Right lobe of liver (tissue), 6 donors: ENCODE data around the gene SAP130. TPM values are rescaled to one million over a fixed set of nuclear protein-coding genes. Genes with fewer than 3 reads are reported as not detected.

Source experiments
- ATAC-seq, 4 donors: fragments of 200-7000 bp; cut with Tn5 transposase; one replicate each; pipeline ENCODE4 v1.9.1; 2020; ENCODE audit warnings: mild to moderate bottlenecking in 4 of 4, moderate library complexity in 4 of 4
- DNase-seq, 3 donors: peaks; one replicate each; pipeline ENCODE4 v3.0.0-alpha.2; 2020
- H3K27ac ChIP-seq, 3 donors: fragments of 200-600 bp; one replicate each; pipeline ENCODE4 v1.8.0; 2022
- H3K27me3 ChIP-seq, 2 donors: fragments of 200-600 bp; one replicate each; pipeline ENCODE4 v1.8.0; 2022
- H3K36me3 ChIP-seq, 4 donors: fragments of 200-600 bp; sonication (generic) in 1 of 4; one replicate each; pipeline versions ENCODE4 v1.5.1 to v1.8.0; 2017 to 2022; ENCODE audit warnings: control low read depth in 1 of 4
- H3K4me1 ChIP-seq, 4 donors: fragments of 200-600 bp; sonication (generic) in 1 of 4; one replicate each; pipeline versions ENCODE4 v1.5.1 to v1.8.0; 2017 to 2022; ENCODE audit warnings: control low read depth in 1 of 4
- H3K4me3 ChIP-seq, 3 donors: fragments of 200-600 bp; one replicate each; pipeline ENCODE4 v1.8.0; 2022
- H3K9me3 ChIP-seq, 4 donors: fragments of 200-600 bp; sonication (generic) in 1 of 4; one replicate each; pipeline versions ENCODE4 v1.5.1 to v1.8.0; 2017 to 2022; ENCODE audit warnings: control low read depth in 1 of 4
- POLR2A ChIP-seq: fragments of 450-650 bp; IDR thresholded peaks from one replicate; pipeline ENCODE4 v1.6.1; 2017; ENCODE audit warnings: antibody characterized with exemption, mild to moderate bottlenecking
- WGBS: methylation state at CpG from one replicate; pipeline ENCODE4 v1.1.6; 2018; ENCODE audit warnings: low coverage, low lambda C conversion rate; ENCODE audit not compliant: insufficient coverage; ENCODE audit errors: missing lambda C conversion rate; 5-methylcytosine and 5-hydroxymethylcytosine counted together
- intact Hi-C, 2 donors: fragments of 100-400 bp; cut with DNase I; formaldehyde crosslinking; loops; one replicate each; pipeline versions ENCODE4 v1.11.2 to v1.14.1; 2022
- total RNA-seq, 6 experiments: library from RNA; depleted of rRNA in 2 of 6; stranded (reverse); fragments of >200 nt in 2 of 6; fragmentation: NEBNext Ultra II Directional in 3 of 6; extraction: Animal tissue kit (Norgen Biotek cat#: 25700) in 3 of 6; gene quantifications; one replicate each; pipeline versions ENCODE4 v1.1.0 to v1.2.4, GENCODE V29; 2016 to 2023
- TF ChIP-seq, protein P1 (sequence below), 4 donors: fragments of 200-600 bp in 3 of 4; fragments of 450-650 bp in 1 of 4; IDR thresholded peaks; one replicate each; pipeline versions ENCODE4 v1.5.1 to v1.8.0; 2016 to 2022; ENCODE audit warnings: antibody characterized with exemption in 4 of 4, mild to moderate bottlenecking in 2 of 4
- donor health status: DM: no; HTN: yes; CAD: no.
- donor health status: DM: no; HTN: no; CAD: no.
- donor health status: DM: no; HTN: no; CAD: no.
- donor health status: DM: no; HTN: yes; CAD: no.
- donor health status: DM: no; HTN: yes; CAD: no.

SAP130 gene
- total RNA-seq, 6 experiments from 2014 or later, result 5.0 to 11.5 (median 9.1) TPM

DNA sequence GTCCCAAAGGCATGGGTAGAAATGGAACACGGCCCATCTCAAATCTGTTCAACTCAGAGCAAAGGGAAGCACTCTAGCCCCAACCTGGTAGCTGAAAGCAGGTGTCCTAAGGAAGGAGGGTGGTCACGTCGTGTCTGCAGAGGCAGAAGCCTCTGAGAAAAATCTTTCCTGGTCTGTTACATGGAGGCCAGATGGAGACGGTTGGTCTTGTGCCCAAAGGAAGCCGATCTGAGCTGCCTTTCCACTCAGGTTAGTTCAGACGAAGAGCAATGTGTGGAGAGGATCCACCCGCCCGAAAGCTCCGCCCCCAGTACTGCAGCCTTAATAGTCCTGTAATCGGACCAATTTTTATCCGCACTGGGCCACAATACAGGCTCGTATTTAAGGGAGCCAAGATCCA, 87.2 kb downstream of the SAP130 start:
- intact Hi-C loops, result no loop called here
- H3K9me3 ChIP-seq, result no peaks in the 10 kb centered on the region
- no peak overlapping the region for H3K27ac ChIP-seq
- TF ChIP-seq, protein P1, sequence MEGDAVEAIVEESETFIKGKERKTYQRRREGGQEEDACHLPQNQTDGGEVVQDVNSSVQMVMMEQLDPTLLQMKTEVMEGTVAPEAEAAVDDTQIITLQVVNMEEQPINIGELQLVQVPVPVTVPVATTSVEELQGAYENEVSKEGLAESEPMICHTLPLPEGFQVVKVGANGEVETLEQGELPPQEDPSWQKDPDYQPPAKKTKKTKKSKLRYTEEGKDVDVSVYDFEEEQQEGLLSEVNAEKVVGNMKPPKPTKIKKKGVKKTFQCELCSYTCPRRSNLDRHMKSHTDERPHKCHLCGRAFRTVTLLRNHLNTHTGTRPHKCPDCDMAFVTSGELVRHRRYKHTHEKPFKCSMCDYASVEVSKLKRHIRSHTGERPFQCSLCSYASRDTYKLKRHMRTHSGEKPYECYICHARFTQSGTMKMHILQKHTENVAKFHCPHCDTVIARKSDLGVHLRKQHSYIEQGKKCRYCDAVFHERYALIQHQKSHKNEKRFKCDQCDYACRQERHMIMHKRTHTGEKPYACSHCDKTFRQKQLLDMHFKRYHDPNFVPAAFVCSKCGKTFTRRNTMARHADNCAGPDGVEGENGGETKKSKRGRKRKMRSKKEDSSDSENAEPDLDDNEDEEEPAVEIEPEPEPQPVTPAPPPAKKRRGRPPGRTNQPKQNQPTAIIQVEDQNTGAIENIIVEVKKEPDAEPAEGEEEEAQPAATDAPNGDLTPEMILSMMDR (IDR thresholded peaks at IDR 0.05), result no peak
- no peak for TF ChIP-seq POLR2A
- no peaks in the 10 kb centered on the region for H3K4me1 ChIP-seq
- ATAC-seq (no peak), DNase-seq (no peak)
- no peaks in the 10 kb centered on the region for H3K27me3 ChIP-seq
- H3K4me3 ChIP-seq, result no peak overlapping the region
- peaks cover 0 to 45% (median 17%) of the 10 kb centered on the region in 4 donors for H3K36me3 ChIP-seq
- 89% methylated on average over 12 of the region's 12 CpGs for WGBS

DNA sequence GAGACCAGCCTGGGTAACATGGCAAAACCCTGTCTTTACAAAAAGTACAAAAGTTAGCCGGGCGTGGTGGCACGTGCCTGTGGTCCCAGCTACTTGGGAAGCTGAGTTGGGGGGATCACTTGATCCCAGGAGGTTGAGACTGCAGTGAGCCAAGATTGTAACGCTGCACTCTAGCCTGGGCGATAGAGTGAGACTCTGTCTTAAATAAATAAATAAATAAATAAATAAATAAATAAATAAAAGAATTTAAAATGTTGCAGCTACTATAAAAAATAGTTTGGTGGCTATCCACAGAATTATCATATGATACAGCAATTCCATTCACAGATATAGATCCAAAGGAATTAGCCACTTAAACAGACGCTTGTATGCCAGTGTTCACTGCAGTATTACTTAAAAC, 92.5 kb downstream of the SAP130 start:
- ATAC-seq, result no peak
- WGBS, result 91% methylated on average over 6 of the region's 6 CpGs
- intact Hi-C loops, result no loop called here

DNA sequence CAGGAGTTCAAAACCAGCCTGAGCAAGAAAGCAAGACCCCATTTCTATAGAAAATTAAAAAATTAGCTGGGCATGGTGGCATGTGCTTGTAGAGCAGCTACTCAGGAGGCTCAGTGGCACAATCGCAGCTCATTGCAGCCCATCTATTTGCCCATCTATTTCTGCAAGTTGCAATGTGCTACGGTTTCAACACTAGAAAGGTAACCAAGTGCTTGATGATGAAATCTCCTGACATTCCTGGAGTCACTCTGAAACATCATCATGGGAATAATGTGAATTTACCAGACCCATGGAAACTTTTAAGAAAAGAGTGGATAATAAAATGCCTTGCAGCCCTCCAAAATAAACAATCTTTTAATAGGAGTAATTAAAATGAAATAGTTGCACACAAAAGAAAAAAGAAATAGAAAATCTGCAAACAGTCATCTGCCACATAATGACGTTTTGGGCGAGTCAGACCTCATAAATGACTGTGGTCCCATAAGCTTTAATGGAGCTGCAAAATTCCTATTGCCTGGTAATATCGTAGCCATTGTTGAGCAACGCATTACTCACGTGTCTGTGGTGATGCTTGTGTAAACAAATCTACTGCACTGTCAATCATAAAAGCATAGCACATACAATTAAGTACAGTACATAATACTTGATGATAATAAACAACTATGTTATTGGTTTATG, 95.5 kb downstream of the SAP130 start:
- no peak overlapping the region for H3K4me3 ChIP-seq
- WGBS, result 61% methylated on average over 7 of the region's 7 CpGs

More for the DNA sequence above, 92.5 kb downstream of the SAP130 start:
- Histone ChIP-seq H3K4me3 (no peak overlapping the region), H3K4me1 (no peaks in the 10 kb centered on the region), H3K27ac (no peak overlapping the region), H3K27me3 (no peaks in the 10 kb centered on the region), H3K9me3 (no peaks in the 10 kb centered on the region), H3K36me3 (no peaks in the 10 kb centered on the region)
- DNase-seq, result no peak
- TF ChIP-seq, protein P1 (IDR thresholded peaks at IDR 0.05), result no peak
- TF ChIP-seq POLR2A, result no peak

DNA sequence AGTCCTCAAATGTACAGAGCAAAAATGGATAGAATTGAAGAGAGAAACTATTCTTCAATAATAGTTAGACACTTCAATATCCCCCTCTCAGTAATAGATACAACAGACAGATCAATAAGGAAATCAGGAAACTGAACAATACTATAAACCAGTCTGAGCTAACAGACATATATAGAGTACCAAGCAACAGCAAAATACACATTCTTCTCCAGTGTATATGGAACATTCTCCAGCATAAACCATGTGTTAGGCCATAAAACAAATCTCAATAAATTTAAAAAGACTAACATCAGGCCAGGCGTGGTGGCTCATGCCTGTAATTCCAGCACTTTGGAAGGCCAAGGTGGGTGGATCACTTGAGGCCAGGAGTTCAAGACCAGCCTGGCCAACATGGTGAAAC, 98.4 kb downstream of the SAP130 start:
- intact Hi-C loops, result no loop called here
- no peak for ATAC-seq
- no peaks in the 10 kb centered on the region for H3K36me3 ChIP-seq
- DNase-seq, result no peak
- no peak overlapping the region for H3K4me3 ChIP-seq
- no peaks in the 10 kb centered on the region for H3K27me3 ChIP-seq
- H3K27ac ChIP-seq, result no peak overlapping the region
- TF ChIP-seq, protein P1 (IDR thresholded peaks at IDR 0.05), result no peak
- TF ChIP-seq POLR2A, result no peak
- no peaks in the 10 kb centered on the region for H3K9me3 ChIP-seq
- no peaks in the 10 kb centered on the region for H3K4me1 ChIP-seq
- no CpG with 5 or more reads among the region's 1 CpG for WGBS

More for the DNA sequence above, 95.5 kb downstream of the SAP130 start:
- DNase-seq, result no peak
- Histone ChIP-seq H3K36me3 (no peaks in the 10 kb centered on the region), H3K27ac (no peak overlapping the region), H3K27me3 (no peaks in the 10 kb centered on the region), H3K4me1 (no peaks in the 10 kb centered on the region), H3K9me3 (no peaks in the 10 kb centered on the region)
- intact Hi-C loops, result no loop called here
- no peak for TF ChIP-seq POLR2A
- TF ChIP-seq, protein P1 (IDR thresholded peaks at IDR 0.05), result no peak
- no peak for ATAC-seq
